HG02759 (cell line): ENCODE data around the gene COPS8.

ENCODE experiments used
- ATAC-seq: cut with Tn5 transposase; IDR thresholded peaks from one replicate; pipeline ENCODE4 v1.9.1; 2021; ENCODE audit warnings: mild to moderate bottlenecking, moderate library complexity; ENCODE audit not compliant: unreplicated experiment

COPS8 gene

GRCh38 chr2:237085248-237086221 lies at the start of gene COPS8:
Gene COPS8 (plus strand): TSS chr2:237085889. CDS start chr2:237085965, 76 bp downstream.
- ATAC-seq: peak; percentile 98

GRCh38 chr2:237039301-237040031 lies 46.2 kb upstream of the COPS8 start:
- ATAC-seq: no peak

GRCh38 chr2:237041231-237041630 lies 44.5 kb upstream of the COPS8 start:
- no peak for ATAC-seq

- no peak for ATAC-seq
These were observed 43.6 kb upstream of the COPS8 start for GRCh38 chr2:237042101-237042500.

GRCh38 chr2:237043866-237044265 lies 41.8 kb upstream of the COPS8 start:
- ATAC-seq: no peak

- ATAC-seq: no peak
These were observed 41.4 kb upstream of the COPS8 start for GRCh38 chr2:237044281-237044680.

- ATAC-seq: no peak
These were observed 40.2 kb upstream of the COPS8 start for GRCh38 chr2:237045449-237045848.

- no peak for ATAC-seq
These were observed 37.1 kb upstream of the COPS8 start for GRCh38 chr2:237048595-237048994.

- ATAC-seq: no peak
These were observed 33.8 kb upstream of the COPS8 start for GRCh38 chr2:237051861-237052260.

GRCh38 chr2:237053066-237053465 lies 32.6 kb upstream of the COPS8 start:
- no peak for ATAC-seq

GRCh38 chr2:237055386-237056100 lies 30.1 kb upstream of the COPS8 start:
- no peak for ATAC-seq

GRCh38 chr2:237056287-237056875 lies 29.3 kb upstream of the COPS8 start:
- no peak for ATAC-seq

GRCh38 chr2:237057107-237057506 lies 28.6 kb upstream of the COPS8 start:
- ATAC-seq: no peak

- ATAC-seq: peak; percentile 79
These were observed 27.8 kb upstream of the COPS8 start for GRCh38 chr2:237057893-237058300.

GRCh38 chr2:237058423-237058822 lies 27.3 kb upstream of the COPS8 start:
- no peak for ATAC-seq

- ATAC-seq: peak; percentile 72
These were observed 26.4 kb upstream of the COPS8 start for GRCh38 chr2:237059155-237059875.

GRCh38 chr2:237060534-237061312 lies 25.0 kb upstream of the COPS8 start:
- no peak for ATAC-seq

GRCh38 chr2:237061356-237061755 lies 24.3 kb upstream of the COPS8 start:
- no peak for ATAC-seq

- no peak for ATAC-seq
These were observed 23.1 kb upstream of the COPS8 start for GRCh38 chr2:237062585-237062984.
